22Rv1 (cell line): Measurements from ENCODE around the gene FUT8.

Experiments used
- CTCF ChIP-seq: fragments of 450-650 bp; IDR thresholded peaks from 2 replicates; pipeline ENCODE4 v1.5.1; 2017; ENCODE audit warnings: mild to moderate bottlenecking
- ZFX ChIP-seq: fragments of 450-650 bp; IDR thresholded peaks from 2 replicates; pipeline ENCODE4 v1.6.1; 2017; ENCODE audit warnings: antibody characterized with exemption, borderline replicate concordance

GRCh38 chr14:65696801-65697200, 284.3 kb downstream of the FUT8 start:
- TF ChIP-seq CTCF = no peak
- no peak for TF ChIP-seq ZFX
